Measurements from ENCODE around the gene PGM2L1. TPM values are rescaled to one million over a fixed set of nuclear protein-coding genes. Genes with fewer than 3 reads are reported as not detected.
"Not testable (repeated sequence)": the region's sequence is repeated elsewhere in the genome, so short reads cannot be mapped to it uniquely, and the experiment has no call there.

Gene PGM2L1
- total RNA-seq, 1 experiment from 2014 or later: 3.7 TPM

- DNase-seq (ENCODE audit: low read depth): no peak
These were observed 5.5 kb upstream of the PGM2L1 start for GRCh38 chr11:74403607-74404321.

DNA sequence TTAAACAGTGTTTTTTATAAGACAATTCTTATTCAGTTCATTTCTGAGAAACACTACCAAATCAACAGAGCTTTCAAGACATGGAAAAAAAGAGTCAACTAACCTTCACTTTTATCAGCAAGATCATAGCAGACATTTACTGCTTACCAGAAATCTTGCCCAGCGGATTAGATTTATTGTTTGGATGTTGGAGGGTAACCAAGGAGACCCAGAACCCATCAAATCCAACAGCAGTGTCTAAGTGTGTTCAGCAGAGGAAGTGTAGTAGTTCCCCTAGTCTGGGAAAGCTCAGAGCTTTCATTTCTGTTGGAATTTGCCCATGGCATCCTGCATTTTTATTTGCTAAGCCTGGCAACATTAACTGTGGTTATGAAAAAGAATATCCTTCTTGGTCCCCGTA is 2.4 kb upstream of the PGM2L1 start:
- DNase-seq (ENCODE audit: low read depth): no peak

DNA sequence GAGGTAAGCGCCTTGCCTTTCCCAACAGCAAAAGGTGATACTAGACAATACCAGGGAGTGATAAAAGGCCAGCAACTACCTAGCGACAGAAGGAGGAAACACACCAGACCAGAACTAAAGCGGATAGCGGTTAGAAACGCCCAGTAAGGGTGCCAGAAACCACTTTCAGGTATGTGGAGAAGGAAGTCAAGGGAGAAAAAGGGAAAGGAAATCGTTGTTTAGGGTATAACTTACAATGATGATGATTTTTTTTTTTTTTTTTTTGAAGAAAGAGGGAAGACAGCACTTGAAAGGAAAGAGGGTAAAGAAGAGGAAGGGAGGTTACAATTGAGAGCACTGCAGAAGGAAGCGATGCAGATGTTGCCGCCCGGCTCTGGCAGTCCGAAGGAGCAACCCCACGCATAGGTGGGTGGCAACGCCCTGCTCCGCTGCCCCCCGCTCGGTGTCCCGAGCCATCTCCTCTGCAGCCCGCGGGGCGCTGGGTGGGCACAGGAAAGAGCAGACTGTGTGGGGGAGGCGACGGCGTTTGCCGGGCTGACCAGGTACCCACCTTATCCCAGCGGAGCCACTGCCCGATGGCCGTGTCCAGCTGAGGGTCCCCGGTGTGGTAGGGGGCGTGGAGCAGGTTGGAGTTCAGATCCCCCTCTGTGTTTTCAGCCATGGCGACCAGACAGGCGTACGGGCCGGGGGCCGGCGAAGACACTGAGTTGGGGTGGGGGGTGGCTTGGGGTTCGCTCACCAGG is 561 bp downstream of the PGM2L1 start:
- peak; percentile 57 for DNase-seq (ENCODE audit: low read depth)

DNA sequence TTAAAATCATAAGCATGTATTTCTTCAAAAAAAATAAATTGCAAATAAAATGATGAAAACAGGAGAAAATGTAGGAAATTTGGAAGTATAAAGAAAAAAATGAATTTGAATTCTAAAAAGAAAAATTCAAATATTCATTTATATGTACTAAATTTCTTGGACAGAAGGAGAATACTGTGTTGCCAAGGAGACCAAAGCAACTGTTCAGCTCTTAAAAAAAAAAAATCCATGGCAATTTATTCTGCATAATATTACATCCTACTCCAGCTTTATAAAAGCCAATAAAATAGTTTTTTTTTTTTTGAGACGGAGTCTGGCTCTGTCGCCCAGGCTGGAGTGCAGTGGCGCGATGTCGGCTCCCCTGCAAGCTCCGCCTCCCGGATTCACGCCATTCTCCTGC is 6.0 kb downstream of the PGM2L1 start:
- DNase-seq (ENCODE audit: low read depth): no peak

DNA sequence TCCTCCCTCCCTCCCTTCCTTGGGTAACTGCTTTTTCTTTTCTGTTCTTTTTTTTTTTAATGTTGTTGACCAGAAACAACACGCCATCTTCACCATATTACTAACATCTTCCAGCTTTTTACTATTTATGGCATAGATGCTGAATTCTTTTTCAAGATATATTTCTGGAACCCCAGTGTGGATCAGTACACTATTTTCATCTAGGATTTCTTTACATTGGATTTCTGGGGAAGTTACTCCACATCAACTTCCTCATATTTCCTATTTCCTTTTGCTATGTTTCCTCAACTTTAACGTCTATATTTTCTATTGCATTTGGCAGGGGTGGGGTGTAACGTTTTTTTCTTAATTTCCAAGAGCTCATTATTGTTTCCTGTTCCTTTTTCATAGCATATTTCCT is 7.0 kb downstream of the PGM2L1 start:
- DNase-seq (ENCODE audit: low read depth): no peak

GRCh38 chr11:74390697-74391096 is 7.5 kb downstream of the PGM2L1 start:
- no peak for DNase-seq (ENCODE audit: low read depth)

DNA sequence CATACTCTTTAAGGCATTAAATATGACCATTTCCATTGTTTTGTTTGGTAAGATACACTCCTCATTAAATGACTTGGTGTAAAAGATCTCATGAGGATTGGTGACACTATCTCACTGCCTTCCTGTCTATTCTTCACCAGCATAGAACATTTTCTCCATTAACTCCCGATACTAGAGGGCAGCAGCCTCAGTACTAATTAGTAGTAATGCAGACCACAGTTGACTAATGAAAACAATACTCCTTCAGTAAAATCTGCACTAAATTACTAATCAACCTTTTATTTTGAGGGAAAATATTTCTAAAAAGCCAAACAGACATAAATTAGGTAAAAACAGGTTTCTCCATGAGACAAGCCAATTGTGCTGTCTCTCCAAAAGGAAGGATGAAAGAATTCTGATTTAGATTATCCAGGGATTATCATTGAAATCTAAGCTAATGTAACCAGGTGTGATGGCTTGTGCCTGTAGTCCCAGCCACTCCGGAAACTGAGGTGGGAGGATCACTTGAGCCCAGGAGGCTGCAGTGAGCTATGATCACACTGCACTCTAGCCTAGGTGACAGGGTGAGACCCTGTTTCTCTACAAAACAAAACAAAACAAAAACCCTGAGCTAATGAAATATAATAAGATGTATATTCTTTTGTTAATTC is 9.4 kb downstream of the PGM2L1 start:
- DNase-seq (ENCODE audit: low read depth): peak; percentile 49

DNA sequence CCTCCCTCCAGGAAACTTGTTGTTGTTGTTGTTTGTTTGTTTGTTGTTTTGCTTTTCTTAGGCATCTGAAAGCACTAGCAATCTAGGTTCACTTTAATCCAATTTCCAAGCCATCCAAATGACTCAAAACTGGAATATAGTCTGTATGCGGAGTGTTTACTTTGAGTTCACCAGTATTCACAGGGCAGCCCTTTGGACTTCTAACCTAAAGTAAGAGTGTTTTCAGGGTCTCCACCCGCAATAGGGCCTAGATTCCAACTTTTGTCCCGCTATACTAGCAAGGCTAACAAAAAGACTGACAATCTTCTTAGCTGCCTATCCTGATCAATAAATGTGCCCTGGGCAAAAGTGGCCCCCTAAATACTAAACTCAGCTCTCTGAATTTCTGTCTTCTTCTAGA is 13.6 kb downstream of the PGM2L1 start:
- no peak for DNase-seq (ENCODE audit: low read depth)

GRCh38 chr11:74380746-74381439 is 17.3 kb downstream of the PGM2L1 start:
- DNase-seq (ENCODE audit: low read depth): no peak

GRCh38 chr11:74377689-74378088 is 20.5 kb downstream of the PGM2L1 start:
- no peak for DNase-seq (ENCODE audit: low read depth)

GRCh38 chr11:74373382-74373781 is 24.9 kb downstream of the PGM2L1 start:
- DNase-seq (ENCODE audit: low read depth): no peak

DNA sequence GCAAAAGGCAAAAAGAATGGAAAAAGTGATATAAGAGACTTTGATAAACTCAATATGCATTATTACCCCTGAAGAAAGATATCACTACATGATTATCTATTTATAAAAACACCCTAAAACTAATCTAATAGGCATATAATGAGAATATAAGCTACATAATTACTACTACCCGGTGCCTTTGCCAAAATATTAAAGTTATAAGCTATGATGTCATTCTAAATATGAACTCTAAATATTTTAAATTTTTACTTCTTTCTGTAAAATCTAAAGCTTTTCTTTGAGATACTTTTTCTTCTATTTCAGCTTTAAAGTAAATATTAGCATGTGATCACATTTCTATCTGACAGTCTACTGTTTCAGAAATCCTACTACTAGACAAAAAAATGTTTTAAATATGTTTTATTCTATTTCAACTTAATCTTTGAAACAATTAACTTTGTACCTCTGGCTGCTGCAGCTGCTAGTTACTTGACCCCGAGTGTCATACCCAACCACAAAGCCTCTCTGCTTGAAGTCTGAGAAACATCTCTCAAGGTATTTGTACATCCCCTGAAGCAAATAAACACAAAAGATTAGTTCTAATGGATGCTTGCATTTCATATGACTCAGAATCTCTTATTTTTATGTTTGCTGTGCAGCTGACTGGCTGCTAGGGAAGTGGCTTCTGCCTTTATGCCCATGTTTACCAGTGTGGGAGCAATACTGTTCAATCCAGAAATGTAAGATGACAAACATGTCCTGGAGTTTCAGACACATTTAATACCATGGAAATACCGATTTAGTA is 26.8 kb downstream of the PGM2L1 start:
- peak; percentile 44 for DNase-seq (ENCODE audit: low read depth)

DNA sequence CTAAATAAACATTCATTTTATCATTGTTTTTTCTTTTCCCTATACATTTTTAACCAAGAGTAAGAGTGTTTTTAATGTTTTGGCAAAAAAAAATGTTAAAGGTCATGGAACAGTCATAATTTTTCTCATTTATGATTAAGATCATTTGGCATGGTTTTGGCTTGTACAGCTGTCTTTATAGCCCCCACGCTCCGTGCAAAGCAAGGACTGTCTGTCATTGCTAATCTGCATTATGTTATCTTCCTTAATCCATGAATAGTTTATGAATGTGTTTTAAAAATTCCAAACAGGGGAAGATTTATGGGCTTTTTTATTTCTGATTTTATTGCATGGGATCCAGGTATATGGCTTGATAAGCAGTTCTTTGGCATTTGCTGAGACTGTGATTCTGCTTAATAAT is 28.1 kb downstream of the PGM2L1 start:
- DNase-seq (ENCODE audit: low read depth): no peak

DNA sequence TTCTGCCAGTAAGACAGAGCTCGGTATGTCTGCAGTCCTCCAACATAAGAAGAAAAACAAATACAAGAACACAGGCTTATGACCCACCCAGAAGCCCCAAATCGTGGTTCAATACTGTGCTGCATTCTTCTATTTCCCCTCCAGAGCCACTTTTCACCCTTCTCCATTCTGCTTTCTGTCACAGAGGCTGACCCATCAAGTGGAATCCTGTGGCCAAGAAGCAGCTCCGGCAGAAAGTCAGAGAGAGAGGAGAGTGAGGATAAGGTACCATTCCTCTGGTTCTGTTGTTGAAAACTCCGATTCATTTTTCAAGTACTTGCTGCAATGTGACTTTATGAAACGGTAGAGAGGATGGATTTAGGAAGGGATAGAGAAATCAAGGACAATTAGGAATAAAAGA is 30.4 kb downstream of the PGM2L1 start:
- DNase-seq (ENCODE audit: low read depth): no peak

GRCh38 chr11:74366576-74366975 is 31.7 kb downstream of the PGM2L1 start:
- no peak for DNase-seq (ENCODE audit: low read depth)

DNA sequence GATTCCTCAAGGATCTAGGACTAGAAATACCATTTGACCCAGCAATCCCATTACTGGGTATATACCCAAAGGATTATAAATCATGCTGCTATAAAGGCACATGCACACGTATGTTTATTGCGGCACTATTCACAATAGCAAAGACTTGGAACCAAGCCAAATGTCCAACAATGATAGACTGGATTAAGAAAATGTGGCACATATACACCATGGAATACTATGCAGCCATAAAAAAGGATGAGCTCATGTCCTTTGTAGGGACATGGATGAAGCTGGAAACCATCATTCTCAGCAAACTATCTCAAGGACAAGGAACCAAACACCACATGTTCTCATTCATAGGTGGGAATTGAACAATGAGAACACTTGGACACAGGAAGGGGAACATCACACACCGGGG is 32.4 kb downstream of the PGM2L1 start:
- not testable (repeated sequence) for DNase-seq (ENCODE audit: low read depth)

DNA sequence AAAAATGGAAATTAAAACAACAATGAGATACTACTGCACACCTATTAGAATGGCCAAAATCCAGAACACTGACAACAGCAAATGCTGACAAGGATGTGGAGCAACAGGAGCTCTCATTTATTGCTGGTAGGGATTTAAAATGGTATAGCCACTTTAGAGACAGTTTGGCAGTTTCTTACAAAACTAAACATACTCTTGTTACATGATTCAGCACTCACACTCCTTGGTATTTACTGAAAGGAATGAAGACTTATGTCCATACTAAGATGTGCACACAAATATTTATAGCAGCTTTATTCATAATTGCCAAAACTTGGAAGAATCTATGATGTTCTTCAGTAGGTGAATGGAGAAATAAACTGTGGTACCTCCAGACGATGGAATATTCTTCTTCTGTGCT is 40.8 kb downstream of the PGM2L1 start:
- no peak for DNase-seq (ENCODE audit: low read depth)

- no peak for DNase-seq (ENCODE audit: low read depth)
These were observed 42.6 kb downstream of the PGM2L1 start for GRCh38 chr11:74355626-74356025.

DNA sequence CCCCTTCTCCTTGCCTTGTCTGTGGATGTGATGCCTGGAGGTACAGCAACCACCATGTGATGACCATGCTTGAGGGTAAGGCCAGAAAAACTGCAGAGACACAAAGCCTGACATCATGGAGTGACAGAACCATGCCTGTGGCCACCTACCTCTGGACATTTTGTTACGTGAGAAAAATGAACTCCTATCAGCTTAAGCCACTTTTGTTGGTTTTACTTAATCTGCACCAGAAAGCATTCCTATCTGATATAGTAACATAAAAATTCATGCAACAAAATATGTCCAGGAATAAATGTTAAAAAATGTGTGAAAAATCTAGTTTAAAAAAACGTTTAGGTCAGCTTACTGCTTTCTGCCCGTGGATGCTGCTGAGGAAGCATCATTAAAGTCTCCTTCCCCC is 44.2 kb downstream of the PGM2L1 start:
- DNase-seq (ENCODE audit: low read depth): no peak

DNA sequence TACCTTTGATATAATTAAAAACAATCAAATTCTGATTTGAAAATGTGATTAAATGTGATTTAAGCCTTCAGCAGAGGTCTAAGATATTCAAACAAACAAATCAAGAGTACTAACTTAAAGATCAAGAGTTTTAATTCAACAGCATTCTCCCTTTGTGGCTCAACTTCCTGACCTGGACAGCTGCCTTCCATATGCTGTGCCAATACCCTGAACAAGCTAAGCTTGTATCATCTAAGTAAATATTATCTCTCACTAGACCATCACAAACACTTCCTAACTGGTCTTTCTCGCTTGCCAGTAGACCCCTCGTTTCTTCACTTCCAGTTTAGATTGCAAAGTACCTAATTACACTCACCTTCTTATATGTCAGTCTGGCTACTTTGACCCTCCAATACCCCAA is 50.9 kb downstream of the PGM2L1 start:
- no peak for DNase-seq (ENCODE audit: low read depth)

DNA sequence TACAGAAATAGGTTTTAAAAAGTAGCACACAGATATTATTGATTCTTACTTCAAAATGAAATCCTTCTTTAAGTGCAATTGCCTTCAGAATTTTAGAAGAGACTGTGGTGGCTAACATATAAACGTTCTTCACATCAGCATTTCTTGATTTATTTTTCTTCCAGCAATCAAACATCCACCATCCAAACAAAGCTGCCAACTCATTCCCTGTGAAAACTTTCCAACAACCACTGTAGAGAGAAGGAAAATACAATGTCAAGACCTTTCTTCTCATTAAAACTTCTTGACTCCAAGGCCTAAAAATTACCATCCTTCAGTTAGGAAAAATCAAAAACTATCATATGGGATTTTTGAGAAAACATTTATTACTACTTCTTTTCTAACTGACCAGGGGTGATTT is 52.8 kb downstream of the PGM2L1 start:
- no peak for DNase-seq (ENCODE audit: low read depth)

All from HT1080 (cell line).